ENCODE data around the gene PLD4. TPM values are rescaled to one million over a fixed set of nuclear protein-coding genes. Genes with fewer than 3 reads are reported as not detected.

PLD4 gene, protein sequence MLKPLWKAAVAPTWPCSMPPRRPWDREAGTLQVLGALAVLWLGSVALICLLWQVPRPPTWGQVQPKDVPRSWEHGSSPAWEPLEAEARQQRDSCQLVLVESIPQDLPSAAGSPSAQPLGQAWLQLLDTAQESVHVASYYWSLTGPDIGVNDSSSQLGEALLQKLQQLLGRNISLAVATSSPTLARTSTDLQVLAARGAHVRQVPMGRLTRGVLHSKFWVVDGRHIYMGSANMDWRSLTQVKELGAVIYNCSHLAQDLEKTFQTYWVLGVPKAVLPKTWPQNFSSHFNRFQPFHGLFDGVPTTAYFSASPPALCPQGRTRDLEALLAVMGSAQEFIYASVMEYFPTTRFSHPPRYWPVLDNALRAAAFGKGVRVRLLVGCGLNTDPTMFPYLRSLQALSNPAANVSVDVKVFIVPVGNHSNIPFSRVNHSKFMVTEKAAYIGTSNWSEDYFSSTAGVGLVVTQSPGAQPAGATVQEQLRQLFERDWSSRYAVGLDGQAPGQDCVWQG
- polyA plus RNA-seq (2013, experiment 1 of 4), result not detected
- not detected for polyA plus RNA-seq (2013, experiment 2 of 4)
- not detected for polyA plus RNA-seq (2013, experiment 3 of 4)
- not detected for polyA plus RNA-seq (2013, experiment 4 of 4)

DNA sequence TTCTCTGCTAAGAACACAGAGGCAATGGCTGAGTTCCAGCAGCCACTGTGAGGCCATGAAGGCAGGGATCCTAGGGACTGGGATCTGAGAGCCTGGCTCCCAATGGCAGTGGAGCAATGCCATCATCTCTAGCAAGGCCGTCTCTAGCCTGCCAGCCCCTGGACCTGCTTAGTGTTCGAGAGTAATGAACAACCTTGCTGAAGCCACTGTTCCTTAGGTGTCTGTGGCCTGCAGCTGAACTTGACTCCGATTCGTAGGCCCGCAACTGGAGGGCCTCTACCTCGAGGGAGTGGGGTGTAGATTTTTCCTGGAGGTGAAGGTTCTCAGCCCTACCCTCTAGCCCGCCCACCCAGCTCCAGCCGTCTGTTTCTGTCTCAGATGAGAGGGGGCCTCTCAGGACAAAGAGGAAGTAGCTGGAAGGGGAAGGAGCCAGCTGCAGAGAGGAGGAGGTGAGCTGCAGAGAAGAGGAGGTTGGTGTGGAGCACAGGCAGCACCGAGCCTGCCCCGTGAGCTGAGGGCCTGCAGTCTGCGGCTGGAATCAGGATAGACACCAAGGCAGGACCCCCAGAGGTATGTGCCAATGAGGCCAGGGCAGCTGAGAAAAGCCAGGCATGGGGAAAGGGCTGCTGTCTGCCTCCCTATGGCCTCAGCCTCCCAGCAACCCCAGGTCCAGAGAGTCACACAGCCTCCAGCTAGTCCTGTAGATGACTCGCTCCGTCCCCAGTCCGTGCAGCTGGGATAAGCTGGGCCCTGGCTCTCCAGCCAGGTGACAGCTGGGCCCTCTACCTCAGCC, at the start of gene PLD4:
PLD4 (plus strand) TSS at position 459 of the 793 bp plus-strand sequence. CDS start 2,262 bp downstream, outside the sequence.
- H3K4me1 ChIP-seq (ENCODE audit: control insufficient read depth, insufficient read depth, low read length), result no peaks in the 10 kb centered on the region
- H3K27ac ChIP-seq (ENCODE audit: insufficient read depth, low read depth, low read length, poor library complexity, severe bottlenecking), result no peak within 1 kb of the TSS
- WGBS, 2 experiments, result 85 to 89% methylated on average over 14 of the region's 14 CpGs
- H3K9me3 ChIP-seq (ENCODE audit: control insufficient read depth, low read length), result no peaks in the 10 kb centered on the region
- H3K4me3 ChIP-seq (ENCODE audit: insufficient read depth, low read depth, low read length), result no peak within 1 kb of the TSS
- H3K36me3 ChIP-seq (ENCODE audit: control insufficient read depth, insufficient read depth, low read length), result no peaks in the 10 kb centered on the region
- no peaks in the 10 kb centered on the region for H3K27me3 ChIP-seq (ENCODE audit: control insufficient read depth, insufficient read depth, low read length, poor library complexity, severe bottlenecking)

DNA sequence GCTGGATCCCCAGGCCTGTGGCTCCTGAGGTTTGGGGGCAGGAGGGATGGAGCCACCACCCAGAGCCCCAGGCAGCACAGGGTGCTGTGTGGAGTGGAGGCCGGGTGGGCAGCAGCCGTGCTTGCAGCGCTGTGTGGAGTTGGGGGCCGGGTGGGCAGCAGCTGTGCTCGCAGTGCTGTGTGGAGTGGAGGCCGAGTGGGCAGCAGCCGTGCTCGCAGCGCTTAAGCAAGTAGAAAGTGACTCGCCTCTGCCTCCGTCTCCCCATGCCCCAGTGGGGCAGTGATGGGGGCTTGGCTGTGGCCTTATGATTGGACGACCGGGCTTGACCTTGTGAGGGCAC, 49.3 kb upstream of the PLD4 start:
- no peak overlapping the region for H3K27ac ChIP-seq (ENCODE audit: insufficient read depth, low read depth, low read length, poor library complexity, severe bottlenecking)
- WGBS, 2 experiments, result 94 to 95% methylated on average over 13 of the region's 13 CpGs
- peaks cover 13% of the 10 kb centered on the region for H3K4me1 ChIP-seq (ENCODE audit: control insufficient read depth, insufficient read depth, low read length)
- no peaks in the 10 kb centered on the region for H3K36me3 ChIP-seq (ENCODE audit: control insufficient read depth, insufficient read depth, low read length)
- H3K4me3 ChIP-seq (ENCODE audit: insufficient read depth, low read depth, low read length), result no peak overlapping the region
- H3K27me3 ChIP-seq (ENCODE audit: control insufficient read depth, insufficient read depth, low read length, poor library complexity, severe bottlenecking), result no peaks in the 10 kb centered on the region
- no peaks in the 10 kb centered on the region for H3K9me3 ChIP-seq (ENCODE audit: control insufficient read depth, low read length)

DNA sequence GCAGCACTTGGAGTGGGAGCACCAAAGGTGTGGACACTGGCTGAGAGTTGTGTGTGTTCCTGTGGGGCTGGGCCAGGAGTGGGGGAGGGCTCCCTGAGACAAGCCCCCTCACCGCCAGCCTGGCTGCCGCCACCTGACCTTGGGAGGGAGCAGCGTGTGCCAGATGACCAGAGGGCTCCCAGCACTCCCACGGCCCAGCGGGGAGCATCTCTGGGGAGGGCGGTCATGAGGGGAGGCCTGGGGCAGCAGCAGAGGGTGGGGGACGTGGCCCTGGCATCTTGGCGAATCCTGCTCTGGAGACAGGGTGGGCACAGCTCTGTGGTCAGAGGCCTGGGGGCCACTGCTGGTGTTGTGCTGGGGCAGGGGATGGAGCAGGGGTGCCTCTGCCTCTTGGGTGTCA, 48.9 kb upstream of the PLD4 start:
- no peaks in the 10 kb centered on the region for H3K9me3 ChIP-seq (ENCODE audit: control insufficient read depth, low read length)
- no peak overlapping the region for H3K4me3 ChIP-seq (ENCODE audit: insufficient read depth, low read depth, low read length)
- WGBS, 2 experiments, result 93 to 96% methylated on average over 8 of the region's 8 CpGs
- H3K4me1 ChIP-seq (ENCODE audit: control insufficient read depth, insufficient read depth, low read length), result peaks cover 13% of the 10 kb centered on the region
- H3K36me3 ChIP-seq (ENCODE audit: control insufficient read depth, insufficient read depth, low read length), result no peaks in the 10 kb centered on the region
- H3K27ac ChIP-seq (ENCODE audit: insufficient read depth, low read depth, low read length, poor library complexity, severe bottlenecking), result no peak overlapping the region
- H3K27me3 ChIP-seq (ENCODE audit: control insufficient read depth, insufficient read depth, low read length, poor library complexity, severe bottlenecking), result no peaks in the 10 kb centered on the region

DNA sequence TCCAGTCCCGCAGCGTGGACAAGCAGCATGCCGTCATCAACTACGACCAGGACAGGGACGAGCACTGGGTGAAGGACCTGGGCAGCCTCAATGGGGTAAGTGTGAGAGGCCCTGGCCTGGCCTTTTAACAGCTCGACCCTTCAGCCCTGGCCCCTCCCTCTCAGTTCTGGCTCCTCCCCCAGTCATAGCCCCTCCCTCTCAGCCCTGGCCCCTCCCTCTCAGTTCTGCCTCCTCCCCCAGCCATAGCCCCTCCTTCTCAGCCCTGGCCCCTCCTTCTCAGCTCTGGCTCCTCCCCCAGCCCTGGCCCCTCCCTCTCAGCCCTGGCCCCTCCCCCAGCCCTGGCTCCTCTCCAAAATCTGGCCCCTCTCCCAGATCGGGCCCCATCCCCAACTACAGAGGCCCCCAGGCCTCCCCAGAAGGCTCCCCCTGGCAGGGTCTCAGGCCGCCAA, 48.4 kb upstream of the PLD4 start:
- H3K27ac ChIP-seq (ENCODE audit: insufficient read depth, low read depth, low read length, poor library complexity, severe bottlenecking), result no peak overlapping the region
- peaks cover 13% of the 10 kb centered on the region for H3K4me1 ChIP-seq (ENCODE audit: control insufficient read depth, insufficient read depth, low read length)
- 86 to 88% methylated on average over 8 of the region's 8 CpGs for WGBS, 2 experiments
- H3K9me3 ChIP-seq (ENCODE audit: control insufficient read depth, low read length), result no peaks in the 10 kb centered on the region
- H3K27me3 ChIP-seq (ENCODE audit: control insufficient read depth, insufficient read depth, low read length, poor library complexity, severe bottlenecking), result no peaks in the 10 kb centered on the region
- no peaks in the 10 kb centered on the region for H3K36me3 ChIP-seq (ENCODE audit: control insufficient read depth, insufficient read depth, low read length)
- no peak overlapping the region for H3K4me3 ChIP-seq (ENCODE audit: insufficient read depth, low read depth, low read length)

DNA sequence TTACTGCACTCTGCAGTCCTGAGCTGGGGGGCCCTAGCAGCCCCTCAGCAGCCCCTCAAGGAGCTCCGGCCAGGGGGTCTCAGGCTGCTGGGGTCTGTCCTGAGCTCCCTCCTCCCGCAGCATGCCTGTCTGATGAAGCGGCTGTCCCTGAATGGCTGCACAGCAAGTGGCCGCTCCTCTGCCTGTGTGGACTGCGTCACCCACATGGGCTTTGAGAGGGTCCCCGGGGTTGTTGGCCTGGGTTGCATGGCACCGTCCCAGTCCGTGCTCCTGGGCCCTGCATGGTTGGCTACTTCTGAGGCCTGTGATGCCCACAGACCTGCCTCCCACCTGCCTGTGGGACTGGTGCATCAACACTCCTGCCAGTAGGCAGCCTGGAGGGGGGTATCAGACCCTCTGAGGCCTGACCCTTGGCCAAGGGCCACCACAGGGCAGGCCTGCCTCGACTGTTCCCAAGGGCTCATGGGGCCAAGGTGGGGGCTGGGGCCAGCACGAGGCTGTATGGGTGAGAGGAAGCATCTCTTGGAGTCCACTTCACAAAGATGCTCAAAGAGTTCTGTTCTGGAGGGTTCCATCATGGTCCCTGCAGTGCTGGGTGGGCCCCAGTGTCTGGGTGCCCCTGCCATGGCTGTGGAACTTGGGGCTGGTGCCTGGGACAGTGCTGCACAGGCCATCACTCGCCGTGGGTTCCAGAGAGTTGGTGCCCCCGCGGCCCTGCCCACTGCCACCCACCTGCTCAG, 47.4 kb upstream of the PLD4 start:
- Histone ChIP-seq H3K9me3 (ENCODE audit: control insufficient read depth, low read length) (no peaks in the 10 kb centered on the region), H3K36me3 (ENCODE audit: control insufficient read depth, insufficient read depth, low read length) (no peaks in the 10 kb centered on the region), H3K27ac (ENCODE audit: insufficient read depth, low read depth, low read length, poor library complexity, severe bottlenecking) (no peak overlapping the region), H3K4me3 (ENCODE audit: insufficient read depth, low read depth, low read length) (no peak overlapping the region), H3K27me3 (ENCODE audit: control insufficient read depth, insufficient read depth, low read length, poor library complexity, severe bottlenecking) (no peaks in the 10 kb centered on the region), H3K4me1 (ENCODE audit: control insufficient read depth, insufficient read depth, low read length) (peaks cover 13% of the 10 kb centered on the region)
- 84 to 87% methylated on average over 14 of the region's 14 CpGs for WGBS, 2 experiments

DNA sequence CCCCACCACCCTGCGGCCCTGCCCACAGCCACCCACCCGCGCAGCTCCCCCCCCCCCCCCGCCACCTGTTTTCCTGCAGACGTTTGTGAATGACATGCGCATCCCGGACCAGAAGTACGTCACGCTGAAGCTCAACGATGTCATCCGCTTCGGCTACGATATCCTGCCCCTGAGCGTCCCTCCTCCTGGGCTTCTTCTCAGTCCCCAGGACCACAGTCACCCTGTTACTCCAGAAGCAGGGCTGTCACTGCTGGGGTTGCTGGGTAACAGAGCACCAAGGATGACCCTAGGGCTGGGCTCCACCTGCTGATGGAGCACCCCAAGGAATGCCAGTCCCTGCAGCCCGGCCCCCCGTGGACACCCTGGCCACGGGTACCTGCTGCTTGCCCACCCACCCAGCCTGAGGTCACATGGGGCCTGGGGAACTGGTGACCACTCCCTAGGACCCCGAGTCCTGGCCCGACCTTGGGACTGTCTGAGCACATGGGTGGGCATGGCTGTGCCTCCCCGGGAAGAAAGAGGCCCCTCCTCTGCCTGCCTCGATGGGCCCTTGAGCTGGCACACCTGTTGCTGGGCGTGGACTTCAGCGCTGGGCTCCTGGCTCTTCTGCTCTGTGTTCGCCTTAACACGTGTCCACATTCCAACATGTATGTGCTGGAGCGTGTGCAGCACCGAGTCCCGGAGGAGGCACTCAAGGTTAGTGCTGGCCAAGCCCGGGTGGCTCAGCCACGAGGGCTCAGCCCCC, 46.7 kb upstream of the PLD4 start:
- Histone ChIP-seq H3K4me3 (ENCODE audit: insufficient read depth, low read depth, low read length) (no peak overlapping the region), H3K36me3 (ENCODE audit: control insufficient read depth, insufficient read depth, low read length) (no peaks in the 10 kb centered on the region), H3K27ac (ENCODE audit: insufficient read depth, low read depth, low read length, poor library complexity, severe bottlenecking) (no peak overlapping the region), H3K9me3 (ENCODE audit: control insufficient read depth, low read length) (no peaks in the 10 kb centered on the region), H3K27me3 (ENCODE audit: control insufficient read depth, insufficient read depth, low read length, poor library complexity, severe bottlenecking) (no peaks in the 10 kb centered on the region), H3K4me1 (ENCODE audit: control insufficient read depth, insufficient read depth, low read length) (peaks cover 19% of the 10 kb centered on the region)
- WGBS, 2 experiments, result 85% methylated on average over 29 to 30 of the region's 30 CpGs

DNA sequence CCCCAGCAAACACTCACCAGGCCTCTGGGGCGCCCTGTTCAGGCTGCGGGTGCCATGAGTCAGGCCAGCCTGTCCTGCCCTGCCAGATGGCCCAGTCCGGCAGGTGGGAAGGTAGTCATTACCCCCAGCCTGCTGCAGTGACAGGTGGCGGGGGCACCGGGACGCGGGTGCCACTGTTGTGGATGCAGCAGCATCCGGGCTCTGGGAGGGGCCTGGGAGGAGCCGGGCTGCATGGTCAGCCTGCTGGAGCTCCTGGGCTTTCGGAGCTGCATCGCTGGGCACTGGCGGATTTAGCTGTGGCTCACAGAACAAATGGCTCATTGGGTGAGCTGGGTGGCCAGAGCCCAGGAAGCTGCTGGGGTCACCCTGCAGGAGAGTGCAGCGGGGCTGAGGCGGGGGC, 46.1 kb upstream of the PLD4 start:
- Histone ChIP-seq H3K9me3 (ENCODE audit: control insufficient read depth, low read length) (no peaks in the 10 kb centered on the region), H3K36me3 (ENCODE audit: control insufficient read depth, insufficient read depth, low read length) (no peaks in the 10 kb centered on the region), H3K27ac (ENCODE audit: insufficient read depth, low read depth, low read length, poor library complexity, severe bottlenecking) (no peak overlapping the region), H3K4me1 (ENCODE audit: control insufficient read depth, insufficient read depth, low read length) (peaks cover 14% of the 10 kb centered on the region), H3K4me3 (ENCODE audit: insufficient read depth, low read depth, low read length) (no peak overlapping the region), H3K27me3 (ENCODE audit: control insufficient read depth, insufficient read depth, low read length, poor library complexity, severe bottlenecking) (no peaks in the 10 kb centered on the region)
- 93 to 95% methylated on average over 14 of the region's 14 CpGs for WGBS, 2 experiments

DNA sequence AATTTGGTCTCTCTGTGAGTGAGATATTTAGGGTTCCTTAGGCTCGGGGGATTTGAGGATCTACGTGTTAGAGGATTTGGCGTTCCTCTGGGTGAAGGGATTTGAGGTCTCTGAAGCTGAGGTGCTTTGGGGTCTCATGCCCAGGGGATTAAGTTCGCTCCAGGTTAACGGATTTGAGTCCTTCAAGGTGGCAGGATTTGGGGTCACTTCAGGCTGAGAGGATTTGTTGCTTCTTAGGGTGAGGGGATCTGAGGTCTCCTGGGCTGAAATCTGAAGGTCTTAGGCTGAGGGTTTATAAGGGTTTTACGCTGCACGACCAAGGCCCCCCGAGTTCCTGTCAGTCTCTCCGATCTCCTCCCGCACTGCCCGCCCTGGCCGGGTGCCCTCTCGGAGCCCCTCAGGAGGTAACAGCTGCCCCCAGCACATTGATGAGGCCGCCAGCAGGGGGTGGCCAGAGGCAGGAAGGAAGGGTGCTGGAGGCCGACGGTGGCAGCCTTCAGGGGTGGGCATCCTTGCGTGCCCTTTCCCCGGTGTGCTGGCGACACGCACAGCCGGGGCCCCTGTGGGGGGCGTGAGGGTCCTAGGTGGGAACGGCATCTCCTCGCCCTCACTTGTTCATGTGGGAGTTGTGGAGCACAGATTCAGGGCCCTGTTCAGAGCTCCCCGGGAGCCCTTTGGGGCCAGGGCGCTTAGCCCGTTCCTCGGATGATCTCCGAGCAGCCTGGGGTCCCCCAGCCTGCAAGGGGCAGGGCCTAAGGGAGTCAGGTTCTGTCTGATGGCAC, 45.3 kb upstream of the PLD4 start:
- Histone ChIP-seq H3K9me3 (ENCODE audit: control insufficient read depth, low read length) (no peaks in the 10 kb centered on the region), H3K4me3 (ENCODE audit: insufficient read depth, low read depth, low read length) (no peak overlapping the region), H3K4me1 (ENCODE audit: control insufficient read depth, insufficient read depth, low read length) (peaks cover 10% of the 10 kb centered on the region), H3K27ac (ENCODE audit: insufficient read depth, low read depth, low read length, poor library complexity, severe bottlenecking) (no peak overlapping the region), H3K27me3 (ENCODE audit: control insufficient read depth, insufficient read depth, low read length, poor library complexity, severe bottlenecking) (no peaks in the 10 kb centered on the region), H3K36me3 (ENCODE audit: control insufficient read depth, insufficient read depth, low read length) (no peaks in the 10 kb centered on the region)
- WGBS, 2 experiments, result 92 to 93% methylated on average over 29 of the region's 29 CpGs
